C1 segment of cervical spinal cord (tissue), 14 donors: ENCODE results near the gene ADH1C.

Experiments used
- DNase-seq, 14 donors: peaks; one replicate each; lab custom pipeline; 2025; lab: John Stamatoyannopoulos, UW

The ADH1C gene

GRCh38 chr4:99301376-99302164 lies 51.0 kb downstream of the ADH1C start:
- DNase-seq, result no peak

DNA sequence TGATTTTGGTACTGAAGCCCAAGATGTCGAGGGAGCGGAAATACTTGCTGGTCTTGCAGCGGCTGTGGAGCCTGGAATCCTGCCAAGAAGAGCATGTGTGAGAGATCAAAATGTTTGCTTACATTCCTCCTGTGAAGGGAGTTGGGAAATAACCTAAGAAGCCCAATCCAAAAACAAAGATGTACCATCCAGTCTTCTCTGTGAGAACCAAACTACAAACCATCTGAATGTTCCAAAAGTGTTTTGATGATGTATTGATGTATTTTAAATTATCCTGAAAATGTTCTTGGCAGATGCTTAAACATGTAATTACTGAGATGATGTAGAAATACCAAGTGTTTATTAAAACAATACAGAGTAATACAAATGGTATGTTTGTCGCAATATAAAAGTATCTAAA lies 51.6 kb downstream of the ADH1C start:
- DNase-seq, result no peak

GRCh38 chr4:99293357-99293756 lies 59.2 kb downstream of the ADH1C start:
- no peak for DNase-seq

- no peak for DNase-seq
These were observed 61.4 kb downstream of the ADH1C start, which contains the start of gene ADH1A for GRCh38 chr4:99290848-99291786. Gene ADH1A (minus strand): TSS chr4:99290985. CDS start chr4:99290914, 71 bp downstream.
